Activated naive CD4-positive, alpha-beta T cell treated with anti-CD3 and anti-CD28 coated beads, Interleukin-2, amount 50 U/mL, for 72 hours (primary cell): ENCODE data around the gene KAT14. TPM values are rescaled to one million over a fixed set of nuclear protein-coding genes. Genes with fewer than 3 reads are reported as not detected.
A peak's percentile ranks its signal among the peaks of the same experiment; 100 is the strongest.
"Not testable (repeated sequence)": the region's sequence is repeated elsewhere in the genome, so short reads cannot be mapped to it uniquely, and the experiment has no call there.

Experiments
- ATAC-seq, 2 donors: fragments of 150-1000 bp; cut with Tn5 transposase; 2 replicates each; pipeline ENCODE4 v1.10.0; 2021; ENCODE audit warnings: mild to moderate bottlenecking in 2 of 2, moderate library complexity in 2 of 2
- DNase-seq, 2 donors: peaks; one replicate each; pipeline ENCODE4 v3.0.0; 2021 to 2022; ENCODE audit warnings: low spot score in 2 of 2
- H3K27ac Mint-ChIP-seq, 2 donors: one replicate each; pipeline ENCODE4 v1.8.0; 2022; ENCODE audit warnings: mild to moderate bottlenecking in 2 of 2, mixed read lengths in 2 of 2
- H3K36me3 Mint-ChIP-seq, 2 donors: one replicate each; pipeline ENCODE4 v1.8.0; 2022; ENCODE audit warnings: mixed read lengths in 2 of 2
- H3K9me3 Mint-ChIP-seq, 2 donors: one replicate each; pipeline ENCODE4 v1.8.0; 2022; ENCODE audit warnings: mixed read lengths in 2 of 2
- total RNA-seq, 2 donors: library from RNA; stranded (reverse); gene quantifications; one replicate each; pipeline ENCODE4 v1.2.3, GENCODE V29; 2022

KAT14 gene
- total RNA-seq = 10 to 100 TPM in 1 of 2 donors, 1 to 10 TPM in 1; 6.8 to 11.3 TPM

DNA sequence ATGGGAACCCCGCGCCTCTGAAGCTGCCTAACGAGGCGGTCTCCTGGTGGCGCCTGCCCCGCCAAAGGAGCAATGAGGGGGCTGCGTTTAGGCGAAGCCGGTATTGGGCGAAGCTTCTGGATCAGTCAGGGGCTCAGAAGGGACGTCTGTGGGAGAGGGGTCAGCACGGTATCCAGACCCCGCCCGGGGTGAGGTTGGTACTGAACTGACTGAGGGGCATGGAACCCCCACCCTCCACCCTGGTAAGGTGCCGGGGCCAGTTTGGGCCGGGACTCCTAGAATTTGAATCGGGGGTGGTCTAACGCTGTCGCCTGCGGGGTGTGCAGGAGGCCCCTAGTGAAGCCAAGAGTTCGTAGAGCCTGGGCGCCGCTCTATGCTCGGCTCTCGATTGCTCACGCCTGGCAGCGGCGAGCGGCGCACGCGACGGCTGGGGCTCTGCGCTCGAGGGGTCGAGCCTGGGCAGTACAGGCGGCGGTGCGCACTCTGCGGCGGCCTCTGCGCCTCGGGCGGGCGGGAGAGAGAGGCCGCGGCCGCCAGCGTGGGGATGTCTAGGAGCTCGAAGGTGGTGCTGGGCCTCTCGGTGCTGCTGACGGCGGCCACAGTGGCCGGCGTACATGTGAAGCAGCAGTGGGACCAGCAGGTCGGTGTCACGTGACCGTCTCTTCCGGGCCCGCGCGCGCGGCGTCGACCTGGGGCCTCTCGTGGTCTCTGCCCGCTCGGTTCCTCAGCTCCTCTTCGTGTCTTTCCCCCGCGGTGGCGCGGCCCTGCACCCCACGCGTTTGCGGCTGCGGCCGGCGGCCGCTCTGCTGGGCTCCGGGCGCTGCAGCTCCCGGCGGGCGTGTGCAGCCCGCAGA lies at the start of gene KAT14, which contains the start of gene PET117:
Gene KAT14 (plus strand): TSS at position 452 of the 854 bp plus-strand sequence. CDS start 4,798 bp downstream, outside the sequence.
Gene PET117 (plus strand): TSS at position 452 of the 854 bp plus-strand sequence. CDS start 93 bp downstream, at position 545.
- Mint-ChIP-seq H3K9me3 (no peaks in the 10 kb centered on the region), H3K27ac (peak within 1 kb of the TSS; percentile 86 to 88), H3K36me3 (peaks cover 12 to 14% of the 10 kb centered on the region in 2 donors)
- ATAC-seq (peak; percentile 88 to 91), DNase-seq (peak; percentile 93 to 96)

GRCh38 chr20:18088298-18088697 lies 49.4 kb upstream of the KAT14 start:
- DNase-seq, ATAC-seq, H3K9me3 Mint-ChIP-seq, H3K27ac Mint-ChIP-seq, H3K36me3 Mint-ChIP-seq: not testable (repeated sequence)

- H3K9me3 Mint-ChIP-seq, DNase-seq, ATAC-seq, H3K36me3 Mint-ChIP-seq, H3K27ac Mint-ChIP-seq: not testable (repeated sequence)
Measured at GRCh38 chr20:18088841-18089240, 48.8 kb upstream of the KAT14 start.

- DNase-seq = no peak
- Mint-ChIP-seq H3K9me3 (no peaks in the 10 kb centered on the region), H3K36me3 (no peaks in the 10 kb centered on the region), H3K27ac (no peak overlapping the region)
- no peak for ATAC-seq
Measured at GRCh38 chr20:18090044-18090443, 47.6 kb upstream of the KAT14 start.

GRCh38 chr20:18090477-18090876 lies 47.2 kb upstream of the KAT14 start:
- Mint-ChIP-seq H3K36me3 (no peaks in the 10 kb centered on the region), H3K9me3 (no peaks in the 10 kb centered on the region), H3K27ac (no peak overlapping the region)
- ATAC-seq (no peak), DNase-seq (no peak)

DNA sequence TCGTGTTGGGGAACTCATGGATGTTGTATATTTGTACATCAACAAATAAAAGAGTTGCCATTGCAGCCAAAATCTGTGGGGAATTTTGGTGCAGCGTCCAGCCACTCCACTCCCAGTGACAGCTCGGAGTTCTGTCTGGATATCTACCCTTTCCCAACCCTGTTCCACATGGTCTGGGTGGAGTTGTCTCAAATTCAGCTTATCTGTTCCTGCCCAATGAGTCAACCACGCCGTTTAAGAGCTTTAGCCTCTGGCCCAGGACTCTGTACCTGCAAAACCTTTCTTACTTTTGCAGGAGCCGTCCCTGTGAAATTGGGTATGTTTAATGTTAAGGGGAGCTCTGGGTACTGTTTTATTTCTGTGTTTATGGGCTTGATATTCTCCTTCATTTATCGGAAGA lies 46.0 kb upstream of the KAT14 start:
- Mint-ChIP-seq H3K27ac (no peak overlapping the region), H3K36me3 (no peaks in the 10 kb centered on the region)

GRCh38 chr20:18092890-18093289 lies 44.8 kb upstream of the KAT14 start:
- ATAC-seq (no peak), DNase-seq (no peak)
- H3K36me3 Mint-ChIP-seq = no peaks in the 10 kb centered on the region
- H3K9me3 Mint-ChIP-seq = no peaks in the 10 kb centered on the region
- no peak overlapping the region for H3K27ac Mint-ChIP-seq

More for the DNA sequence above, 46.0 kb upstream of the KAT14 start:
- H3K9me3 Mint-ChIP-seq = no peaks in the 10 kb centered on the region
- DNase-seq (no peak), ATAC-seq (no peak)

- Mint-ChIP-seq H3K27ac (no peak overlapping the region), H3K36me3 (no peaks in the 10 kb centered on the region), H3K9me3 (no peaks in the 10 kb centered on the region)
- DNase-seq (no peak), ATAC-seq (no peak)
Measured at GRCh38 chr20:18093388-18093787, 44.3 kb upstream of the KAT14 start.

GRCh38 chr20:18094191-18094590 lies 43.5 kb upstream of the KAT14 start:
- Mint-ChIP-seq H3K27ac (no peak overlapping the region), H3K9me3 (peaks cover 0 to 3% of the 10 kb centered on the region in 2 donors), H3K36me3 (no peaks in the 10 kb centered on the region)
- DNase-seq (no peak), ATAC-seq (no peak)

DNA sequence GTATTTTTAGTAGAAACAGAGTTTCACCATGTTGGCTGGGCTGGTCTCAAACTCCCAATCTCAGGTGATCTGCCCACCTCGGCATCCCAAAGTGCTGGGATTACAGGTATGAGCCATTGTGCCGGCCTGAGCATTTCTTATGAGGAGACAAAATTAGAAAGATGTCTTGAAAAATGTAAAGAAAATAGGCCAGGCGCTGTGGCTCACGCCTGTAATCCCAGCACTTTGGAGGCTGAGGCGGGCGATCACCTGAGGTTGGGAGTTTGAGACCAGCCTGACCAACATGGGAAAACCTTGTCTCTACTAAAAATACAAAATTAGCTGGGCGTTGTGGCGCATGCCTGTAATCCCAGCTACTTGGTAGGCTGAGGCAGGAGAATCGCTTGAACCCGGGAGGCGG lies 37.1 kb upstream of the KAT14 start:
- not testable (repeated sequence) for H3K27ac Mint-ChIP-seq, H3K9me3 Mint-ChIP-seq, DNase-seq, H3K36me3 Mint-ChIP-seq, ATAC-seq

DNA sequence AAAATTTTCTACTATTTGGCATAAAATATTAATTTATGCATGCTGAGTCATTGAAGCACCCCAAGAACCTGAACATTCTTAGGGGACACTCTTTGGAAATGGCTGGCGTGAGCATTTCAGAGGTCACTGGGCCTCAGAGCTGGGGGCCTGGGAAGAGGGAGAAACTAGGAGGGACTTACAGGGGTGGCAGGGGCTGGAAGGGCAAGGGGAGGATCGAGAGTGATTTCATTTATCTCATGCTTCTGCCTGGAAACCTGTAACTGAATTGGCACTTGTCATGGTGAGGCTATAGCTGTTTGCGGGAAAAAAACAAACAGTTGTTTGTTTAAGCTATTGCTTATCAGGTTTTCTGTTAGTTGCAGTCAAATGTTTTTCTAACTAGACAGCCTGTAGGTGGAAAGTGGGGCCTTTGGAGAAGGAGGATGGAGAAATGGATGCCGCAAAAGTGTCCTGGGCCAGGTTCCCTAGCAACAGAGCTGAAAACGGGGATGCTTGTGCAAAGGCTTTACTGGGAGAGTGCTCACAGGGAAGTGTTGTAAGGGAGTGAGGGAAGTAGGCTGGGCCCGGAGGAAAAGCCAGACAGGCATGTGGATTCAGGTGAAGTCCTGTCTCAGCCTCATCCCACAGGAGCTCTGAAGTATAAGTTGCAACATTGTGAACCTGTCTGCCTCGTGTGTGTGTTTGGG lies 36.4 kb upstream of the KAT14 start:
- H3K36me3 Mint-ChIP-seq = no peaks in the 10 kb centered on the region
- H3K9me3 Mint-ChIP-seq = peaks cover 0 to 3% of the 10 kb centered on the region in 2 donors
- DNase-seq = no peak
- H3K27ac Mint-ChIP-seq = no peak overlapping the region
- ATAC-seq = no peak

DNA sequence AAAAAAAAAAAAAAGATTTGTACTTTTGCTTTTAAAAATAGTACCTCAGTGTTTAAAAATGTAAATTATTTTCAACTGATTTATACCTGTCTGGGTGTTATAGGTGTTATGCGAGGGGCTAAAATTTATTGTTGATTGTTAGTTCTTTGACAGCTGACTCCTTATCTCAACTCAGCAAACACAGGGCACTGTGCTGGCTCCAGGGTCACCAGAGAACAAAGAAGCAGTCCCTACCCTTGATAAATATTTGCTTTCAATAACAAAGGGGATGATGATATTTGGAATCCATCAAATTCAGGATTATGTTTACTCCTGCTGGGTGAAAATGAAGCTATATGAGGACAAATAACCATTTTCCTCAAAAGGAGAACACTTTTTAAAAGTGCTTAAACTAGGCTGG lies 34.2 kb upstream of the KAT14 start:
- H3K9me3 Mint-ChIP-seq = peaks cover 0 to 3% of the 10 kb centered on the region in 2 donors
- no peak for DNase-seq
- H3K36me3 Mint-ChIP-seq = no peaks in the 10 kb centered on the region
- ATAC-seq = no peak
- H3K27ac Mint-ChIP-seq = no peak overlapping the region

DNA sequence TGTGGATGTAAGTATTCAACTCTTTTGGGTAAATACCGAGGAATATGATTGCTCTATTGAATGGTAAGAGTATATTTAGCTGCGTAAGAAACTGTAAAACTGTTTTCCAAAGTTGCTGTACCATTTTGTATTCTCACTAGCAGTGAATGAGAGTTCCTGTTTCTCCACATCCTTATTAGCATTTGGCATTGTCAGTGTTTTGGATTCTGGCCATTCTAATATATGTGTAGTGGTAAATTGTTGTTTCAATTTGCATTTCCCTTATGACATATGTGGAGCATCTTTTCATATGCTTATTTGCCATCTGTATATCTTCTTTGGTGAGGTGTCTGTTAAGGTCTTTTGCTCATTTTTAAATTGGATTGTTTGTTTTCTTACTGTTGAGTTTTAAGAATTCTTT lies 29.3 kb upstream of the KAT14 start:
- H3K36me3 Mint-ChIP-seq = no peaks in the 10 kb centered on the region
- H3K9me3 Mint-ChIP-seq = no peaks in the 10 kb centered on the region
- no peak overlapping the region for H3K27ac Mint-ChIP-seq
- ATAC-seq = no peak
- no peak for DNase-seq

DNA sequence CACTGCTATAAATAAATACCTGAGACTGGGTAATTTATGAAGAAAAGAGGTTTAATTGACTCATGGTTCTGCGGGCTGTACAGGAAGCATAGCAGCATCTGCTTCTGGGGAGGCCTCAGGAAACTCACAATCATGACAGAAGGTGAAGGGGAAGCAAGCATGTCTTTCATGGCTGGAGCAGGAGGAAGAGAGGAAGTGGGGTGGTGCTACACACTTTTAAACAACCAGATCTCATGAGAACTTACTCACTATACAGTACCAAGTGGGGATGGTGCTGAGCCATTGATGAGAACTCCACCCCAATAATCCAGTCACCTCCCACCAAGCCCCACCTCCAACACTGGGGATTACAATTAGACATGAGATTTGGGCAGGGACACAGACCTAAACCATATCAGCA lies 9.1 kb upstream of the KAT14 start:
- H3K9me3 Mint-ChIP-seq, H3K36me3 Mint-ChIP-seq, H3K27ac Mint-ChIP-seq, DNase-seq: not testable (repeated sequence)
- peak; percentile 53 to 59 for ATAC-seq

DNA sequence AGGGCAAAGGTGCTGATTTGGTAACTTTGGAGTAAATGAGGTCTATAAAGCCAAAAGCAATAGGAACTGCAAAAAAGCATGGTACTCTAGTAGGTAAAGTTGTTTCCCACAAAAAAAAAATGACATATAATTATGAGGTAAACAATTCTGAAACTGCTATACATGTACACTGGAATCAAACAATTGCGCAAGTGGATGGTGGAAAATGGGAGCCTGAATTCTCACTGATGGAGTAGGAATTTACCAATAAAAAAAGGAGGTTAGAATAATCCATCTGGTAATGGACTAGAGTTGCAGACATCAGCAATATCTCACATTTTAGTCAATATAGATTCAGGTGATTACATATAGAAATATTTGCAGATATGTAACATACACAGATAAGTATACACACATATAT lies 5.0 kb upstream of the KAT14 start:
- H3K27ac Mint-ChIP-seq = no peak overlapping the region
- no peaks in the 10 kb centered on the region for H3K36me3 Mint-ChIP-seq
- DNase-seq (no peak), ATAC-seq (no peak)
- H3K9me3 Mint-ChIP-seq = no peaks in the 10 kb centered on the region

DNA sequence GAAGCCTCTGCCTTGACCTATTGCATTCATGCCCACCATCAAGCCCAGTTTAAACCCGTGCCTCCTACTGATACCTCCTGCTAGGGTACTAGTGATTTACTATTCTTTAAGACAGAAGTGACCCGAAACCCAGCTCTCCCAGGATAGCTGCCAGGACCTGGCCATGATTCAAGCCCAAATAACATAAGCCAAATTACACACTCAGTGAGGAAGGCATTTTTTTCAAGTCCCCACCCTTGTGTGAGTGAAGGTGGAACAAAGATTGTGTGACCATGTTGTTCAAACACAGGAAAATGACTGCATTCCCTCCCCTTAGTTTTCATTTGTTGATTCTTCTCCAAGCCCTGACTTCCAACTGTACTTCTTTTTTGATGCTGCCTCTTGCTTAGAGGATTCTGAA lies 3.7 kb upstream of the KAT14 start:
- Mint-ChIP-seq H3K36me3 (peaks cover 6 to 7% of the 10 kb centered on the region in 2 donors), H3K9me3 (no peaks in the 10 kb centered on the region), H3K27ac (no peak overlapping the region)
- no peak for ATAC-seq
- no peak for DNase-seq

- Mint-ChIP-seq H3K27ac (peak overlapping the region; percentile 56 to 88), H3K9me3 (no peaks in the 10 kb centered on the region), H3K36me3 (peaks cover 13 to 15% of the 10 kb centered on the region in 2 donors)
- ATAC-seq (peak; percentile 2), DNase-seq (no peak)
Measured at GRCh38 chr20:18138266-18138582, 561 bp downstream of the KAT14 start.
